DMS79 treated with DMSO at 0.1 percent for 48 hours (cell line): ENCODE measurements around the gene PGK2.

Experiments used
- DNase-seq: peaks from one replicate; lab custom pipeline; 2025; lab: John Stamatoyannopoulos, UW

PGK2 gene

DNA sequence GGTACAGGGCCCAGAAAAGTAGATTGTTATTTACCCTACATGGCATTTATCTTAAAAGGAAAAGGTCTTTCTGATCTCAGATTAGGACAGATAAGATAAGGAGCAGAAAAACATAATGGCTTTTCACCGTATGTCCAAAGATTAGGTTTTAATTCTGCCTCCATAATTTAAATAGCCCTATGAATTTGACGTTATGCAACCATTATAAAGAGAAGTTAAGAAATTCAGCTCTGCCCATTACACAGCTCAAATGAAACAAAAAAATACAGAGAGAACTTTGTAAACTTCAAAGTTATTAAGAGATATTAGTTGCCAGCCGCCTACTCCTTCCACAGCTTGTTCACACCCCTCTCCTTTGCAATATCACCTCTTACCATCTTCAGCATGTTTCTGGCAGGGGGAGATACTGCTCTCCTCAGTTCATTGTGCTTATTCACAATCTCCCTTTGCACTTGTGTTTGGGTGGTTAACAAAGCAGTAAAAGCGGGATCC, 51.0 kb downstream of the PGK2 start:
- DNase-seq = no peak
